Measurements from ENCODE around the gene SOX6.

Gene SOX6

GRCh38 chr11:15937601-15938120 is 418.7 kb downstream of the SOX6 start:
- Histone ChIP-seq H4K91ac (ENCODE audit: low read depth, low read length, poor library complexity) (no peak overlapping the region), H3K4me3 (ENCODE audit: low read length in 2 of 2) (no peak overlapping the region), H3K23ac (ENCODE audit: low read depth, low read length, poor library complexity) (no peak overlapping the region), H3K4me1 (ENCODE audit: control insufficient read depth in 2 of 2, insufficient read depth in 1 of 2, low read depth in 1 of 2, low read length in 2 of 2) (peaks cover 0 to 3% of the 10 kb centered on the region in 2 donors), H3K36me3 (replicated peaks in 1 of 2; ENCODE audit: control insufficient read depth in 2 of 2, insufficient read depth in 2 of 2, low read length in 2 of 2) (no peaks in the 10 kb centered on the region), H3K27me3 (ENCODE audit: control insufficient read depth in 3 of 3, insufficient read depth in 3 of 3, low read depth in 1 of 3, low read length in 3 of 3) (peaks cover 0 to 4% (median 0%) of the 10 kb centered on the region in 3 experiments), H3K4me2 (ENCODE audit: insufficient read depth, low read length, poor library complexity, severe bottlenecking) (no peak overlapping the region), H3K14ac (ENCODE audit: low read length) (no peak overlapping the region), H2AK5ac (ENCODE audit: low read depth, low read length) (peak overlapping the region; percentile 58), H3K9me3 (replicated peaks in 1 of 2; ENCODE audit: control insufficient read depth in 2 of 2, insufficient read depth in 1 of 2, low read depth in 1 of 2, low read length in 2 of 2) (no peaks in the 10 kb centered on the region), H3K18ac (ENCODE audit: low read length) (no peak overlapping the region), H3K4ac (ENCODE audit: low read length) (no peak overlapping the region), H3K79me1 (ENCODE audit: low read depth, low read length) (no peaks in the 10 kb centered on the region), H2AFZ (ENCODE audit: low read length) (no peak overlapping the region), H4K8ac (ENCODE audit: low read depth, low read length) (no peak overlapping the region), H3K27ac (replicated peaks; ENCODE audit: low read length) (no peak overlapping the region), H2BK12ac (ENCODE audit: low read length) (peak overlapping the region; percentile 5), H2BK15ac (ENCODE audit: low read length) (no peak overlapping the region), H2BK5ac (ENCODE audit: low read length) (no peak overlapping the region), H2BK120ac (ENCODE audit: low read depth, low read length) (no peak overlapping the region), H3K9ac (ENCODE audit: low read depth, low read length, poor library complexity) (no peak overlapping the region)
- no CpG with 5 or more reads among the region's 12 CpGs for WGBS, 2 donors (ENCODE audit: extremely low coverage in 2 of 2, insufficient read length in 2 of 2, insufficient replicate concordance in 1 of 2)
- no peak for DNase-seq (ENCODE audit: low spot score)

- no peak overlapping the region for H4K91ac ChIP-seq (ENCODE audit: low read depth, low read length, poor library complexity)
Measured at GRCh38 chr11:15936011-15936410, 420.3 kb downstream of the SOX6 start.

GRCh38 chr11:15935373-15935772 is 421.0 kb downstream of the SOX6 start:
- H3K23ac ChIP-seq (ENCODE audit: low read depth, low read length, poor library complexity) = no peak overlapping the region
- no peak overlapping the region for H3K18ac ChIP-seq (ENCODE audit: low read length)
- H2BK120ac ChIP-seq (ENCODE audit: low read depth, low read length) = no peak overlapping the region
- H2BK15ac ChIP-seq (ENCODE audit: low read length) = no peak overlapping the region
- H2BK5ac ChIP-seq (ENCODE audit: low read length) = no peak overlapping the region
- WGBS, 2 donors (ENCODE audit: extremely low coverage in 2 of 2, insufficient read length in 2 of 2, insufficient replicate concordance in 1 of 2) = no CpG with 5 or more reads among the region's 8 CpGs
- DNase-seq (ENCODE audit: low spot score) = no peak
- no peak overlapping the region for H3K27ac ChIP-seq (replicated peaks; ENCODE audit: low read length)
- no peak overlapping the region for H4K8ac ChIP-seq (ENCODE audit: low read depth, low read length)
- no peak overlapping the region for H2AK5ac ChIP-seq (ENCODE audit: low read depth, low read length)
- no peak overlapping the region for H2AFZ ChIP-seq (ENCODE audit: low read length)
- H3K9ac ChIP-seq (ENCODE audit: low read depth, low read length, poor library complexity) = no peak overlapping the region
- no peak overlapping the region for H3K4ac ChIP-seq (ENCODE audit: low read length)
- H2BK12ac ChIP-seq (ENCODE audit: low read length) = no peak overlapping the region
- H3K4me1 ChIP-seq (ENCODE audit: control insufficient read depth in 2 of 2, insufficient read depth in 1 of 2, low read depth in 1 of 2, low read length in 2 of 2) = peaks cover 0 to 3% of the 10 kb centered on the region in 2 donors
- H3K4me3 ChIP-seq (ENCODE audit: low read length in 2 of 2) = no peak overlapping the region
- no peak overlapping the region for H3K14ac ChIP-seq (ENCODE audit: low read length)
- H3K79me1 ChIP-seq (ENCODE audit: low read depth, low read length) = no peaks in the 10 kb centered on the region
- H3K27me3 ChIP-seq (ENCODE audit: control insufficient read depth in 3 of 3, insufficient read depth in 3 of 3, low read depth in 1 of 3, low read length in 3 of 3) = peaks cover 0 to 4% (median 0%) of the 10 kb centered on the region in 3 experiments
- no peak overlapping the region for H3K4me2 ChIP-seq (ENCODE audit: insufficient read depth, low read length, poor library complexity, severe bottlenecking)
- H3K36me3 ChIP-seq (replicated peaks in 1 of 2; ENCODE audit: control insufficient read depth in 2 of 2, insufficient read depth in 2 of 2, low read length in 2 of 2) = no peaks in the 10 kb centered on the region
- no peak overlapping the region for H4K91ac ChIP-seq (ENCODE audit: low read depth, low read length, poor library complexity)
- H3K9me3 ChIP-seq (replicated peaks in 1 of 2; ENCODE audit: control insufficient read depth in 2 of 2, insufficient read depth in 1 of 2, low read depth in 1 of 2, low read length in 2 of 2) = peaks cover 3 to 4% of the 10 kb centered on the region in 2 donors

More at GRCh38 chr11:15936011-15936410, 420.3 kb downstream of the SOX6 start:
- no peak overlapping the region for H2AFZ ChIP-seq (ENCODE audit: low read length)
- H3K9ac ChIP-seq (ENCODE audit: low read depth, low read length, poor library complexity) = no peak overlapping the region
- H3K18ac ChIP-seq (ENCODE audit: low read length) = peak overlapping the region; percentile 3
- WGBS, 2 donors (ENCODE audit: extremely low coverage in 2 of 2, insufficient read length in 2 of 2, insufficient replicate concordance in 1 of 2) = no CpG with 5 or more reads among the region's 2 CpGs
- H3K4ac ChIP-seq (ENCODE audit: low read length) = no peak overlapping the region
- H3K79me1 ChIP-seq (ENCODE audit: low read depth, low read length) = no peaks in the 10 kb centered on the region
- no peaks in the 10 kb centered on the region for H3K9me3 ChIP-seq (replicated peaks in 1 of 2; ENCODE audit: control insufficient read depth in 2 of 2, insufficient read depth in 1 of 2, low read depth in 1 of 2, low read length in 2 of 2)
- no peak overlapping the region for H3K4me3 ChIP-seq (ENCODE audit: low read length in 2 of 2)
- no peak overlapping the region for H3K27ac ChIP-seq (replicated peaks; ENCODE audit: low read length)
- no peaks in the 10 kb centered on the region for H3K36me3 ChIP-seq (replicated peaks in 1 of 2; ENCODE audit: control insufficient read depth in 2 of 2, insufficient read depth in 2 of 2, low read length in 2 of 2)
- H2BK120ac ChIP-seq (ENCODE audit: low read depth, low read length) = no peak overlapping the region
- no peak overlapping the region for H2BK5ac ChIP-seq (ENCODE audit: low read length)
- H2BK15ac ChIP-seq (ENCODE audit: low read length) = no peak overlapping the region
- peak overlapping the region; percentile 24 for H2AK5ac ChIP-seq (ENCODE audit: low read depth, low read length)
- H2BK12ac ChIP-seq (ENCODE audit: low read length) = no peak overlapping the region
- no peak overlapping the region for H4K8ac ChIP-seq (ENCODE audit: low read depth, low read length)
- H3K14ac ChIP-seq (ENCODE audit: low read length) = no peak overlapping the region
- no peak for DNase-seq (ENCODE audit: low spot score)
- no peak overlapping the region for H3K23ac ChIP-seq (ENCODE audit: low read depth, low read length, poor library complexity)
- H3K4me2 ChIP-seq (ENCODE audit: insufficient read depth, low read length, poor library complexity, severe bottlenecking) = no peak overlapping the region
- H3K4me1 ChIP-seq (ENCODE audit: control insufficient read depth in 2 of 2, insufficient read depth in 1 of 2, low read depth in 1 of 2, low read length in 2 of 2) = peaks cover 0 to 3% of the 10 kb centered on the region in 2 donors
- peaks cover 0 to 4% (median 0%) of the 10 kb centered on the region in 3 experiments for H3K27me3 ChIP-seq (ENCODE audit: control insufficient read depth in 3 of 3, insufficient read depth in 3 of 3, low read depth in 1 of 3, low read length in 3 of 3)

- Histone ChIP-seq H2BK15ac (ENCODE audit: low read length) (no peak overlapping the region), H4K8ac (ENCODE audit: low read depth, low read length) (no peak overlapping the region), H2AFZ (ENCODE audit: low read length) (no peak overlapping the region), H3K18ac (ENCODE audit: low read length) (no peak overlapping the region), H3K4me1 (ENCODE audit: control insufficient read depth in 2 of 2, insufficient read depth in 1 of 2, low read depth in 1 of 2, low read length in 2 of 2) (peaks cover 0 to 3% of the 10 kb centered on the region in 2 donors), H4K91ac (ENCODE audit: low read depth, low read length, poor library complexity) (no peak overlapping the region), H2BK5ac (ENCODE audit: low read length) (no peak overlapping the region), H3K14ac (ENCODE audit: low read length) (no peak overlapping the region), H3K9me3 (replicated peaks in 1 of 2; ENCODE audit: control insufficient read depth in 2 of 2, insufficient read depth in 1 of 2, low read depth in 1 of 2, low read length in 2 of 2) (peaks cover 3 to 4% of the 10 kb centered on the region in 2 donors), H2AK5ac (ENCODE audit: low read depth, low read length) (no peak overlapping the region), H3K79me1 (ENCODE audit: low read depth, low read length) (no peaks in the 10 kb centered on the region), H3K27ac (replicated peaks; ENCODE audit: low read length) (no peak overlapping the region), H3K4me3 (ENCODE audit: low read length in 2 of 2) (no peak overlapping the region), H2BK120ac (ENCODE audit: low read depth, low read length) (no peak overlapping the region), H3K4me2 (ENCODE audit: insufficient read depth, low read length, poor library complexity, severe bottlenecking) (no peak overlapping the region), H3K23ac (ENCODE audit: low read depth, low read length, poor library complexity) (no peak overlapping the region), H3K27me3 (ENCODE audit: control insufficient read depth in 3 of 3, insufficient read depth in 3 of 3, low read depth in 1 of 3, low read length in 3 of 3) (no peaks in the 10 kb centered on the region), H3K9ac (ENCODE audit: low read depth, low read length, poor library complexity) (no peak overlapping the region), H3K36me3 (replicated peaks in 1 of 2; ENCODE audit: control insufficient read depth in 2 of 2, insufficient read depth in 2 of 2, low read length in 2 of 2) (no peaks in the 10 kb centered on the region), H2BK12ac (ENCODE audit: low read length) (no peak overlapping the region), H3K4ac (ENCODE audit: low read length) (no peak overlapping the region)
- no peak for DNase-seq (ENCODE audit: low spot score)
- no CpG with 5 or more reads among the region's 7 CpGs for WGBS, 2 donors (ENCODE audit: extremely low coverage in 2 of 2, insufficient read length in 2 of 2, insufficient replicate concordance in 1 of 2)
Measured at GRCh38 chr11:15933886-15934625, 422.3 kb downstream of the SOX6 start.

Data from neuronal stem cell (in vitro differentiated cells).